WI38 (cell line): ENCODE results near the gene MPZL3.
A peak's percentile ranks its signal among the peaks of the same experiment; 100 is the strongest.
"Not testable (repeated sequence)": the region's sequence is repeated elsewhere in the genome, so short reads cannot be mapped to it uniquely, and the experiment has no call there.

ENCODE experiments used
- H3K4me3 ChIP-seq: 2 replicates; pipeline ENCODE4 v1.5.1; 2011; ENCODE audit warnings: low read depth, mild to moderate bottlenecking, control low read depth, low read length
- CTCF ChIP-seq: IDR thresholded peaks from 2 replicates; pipeline ENCODE4 v1.5.1; 2012; ENCODE audit warnings: low read depth, mild to moderate bottlenecking, control low read depth, low read length

Gene MPZL3

DNA sequence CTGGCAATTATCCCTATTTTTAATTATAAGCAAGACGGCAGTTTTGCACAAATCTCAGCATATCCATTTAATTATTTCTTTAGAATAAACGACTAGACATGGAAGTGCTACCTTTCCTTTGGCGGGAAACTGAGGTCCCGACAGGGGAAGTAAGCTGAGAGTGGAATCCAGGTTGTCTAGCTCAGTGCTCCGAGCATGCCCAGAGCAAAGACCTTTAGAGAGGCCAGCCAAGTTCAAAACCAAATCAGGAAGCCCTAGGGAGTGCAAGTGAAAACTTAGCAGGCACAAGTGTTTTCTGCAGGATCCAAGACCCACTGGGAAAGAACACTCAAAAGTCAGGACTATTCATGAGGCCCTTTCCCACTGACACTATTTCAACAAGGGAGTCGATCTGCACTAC is 53.0 kb downstream of the MPZL3 start:
- TF ChIP-seq CTCF: no peak
- no peak overlapping the region for H3K4me3 ChIP-seq

DNA sequence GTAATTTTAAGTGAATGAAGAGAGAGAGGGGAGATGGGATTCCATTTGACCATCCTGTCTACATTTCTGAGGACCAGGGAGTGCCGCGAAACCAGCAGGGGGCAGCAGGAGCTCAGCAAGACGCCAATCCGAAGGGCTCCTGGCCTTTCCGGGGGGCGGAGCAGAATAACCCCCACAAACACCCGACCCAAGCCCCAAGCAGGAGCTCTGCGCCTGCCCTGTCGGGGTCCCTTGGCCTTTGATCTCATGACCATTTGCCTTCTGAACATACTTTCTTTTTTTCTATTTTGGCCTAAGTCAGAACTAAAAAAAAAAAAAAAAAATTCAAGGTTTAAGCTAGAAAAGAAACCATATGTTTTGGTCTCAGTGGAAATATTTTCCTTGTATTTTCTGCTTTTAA is 53.8 kb downstream of the MPZL3 start:
- H3K4me3 ChIP-seq: no peak overlapping the region
- peak; percentile 79 for TF ChIP-seq CTCF

DNA sequence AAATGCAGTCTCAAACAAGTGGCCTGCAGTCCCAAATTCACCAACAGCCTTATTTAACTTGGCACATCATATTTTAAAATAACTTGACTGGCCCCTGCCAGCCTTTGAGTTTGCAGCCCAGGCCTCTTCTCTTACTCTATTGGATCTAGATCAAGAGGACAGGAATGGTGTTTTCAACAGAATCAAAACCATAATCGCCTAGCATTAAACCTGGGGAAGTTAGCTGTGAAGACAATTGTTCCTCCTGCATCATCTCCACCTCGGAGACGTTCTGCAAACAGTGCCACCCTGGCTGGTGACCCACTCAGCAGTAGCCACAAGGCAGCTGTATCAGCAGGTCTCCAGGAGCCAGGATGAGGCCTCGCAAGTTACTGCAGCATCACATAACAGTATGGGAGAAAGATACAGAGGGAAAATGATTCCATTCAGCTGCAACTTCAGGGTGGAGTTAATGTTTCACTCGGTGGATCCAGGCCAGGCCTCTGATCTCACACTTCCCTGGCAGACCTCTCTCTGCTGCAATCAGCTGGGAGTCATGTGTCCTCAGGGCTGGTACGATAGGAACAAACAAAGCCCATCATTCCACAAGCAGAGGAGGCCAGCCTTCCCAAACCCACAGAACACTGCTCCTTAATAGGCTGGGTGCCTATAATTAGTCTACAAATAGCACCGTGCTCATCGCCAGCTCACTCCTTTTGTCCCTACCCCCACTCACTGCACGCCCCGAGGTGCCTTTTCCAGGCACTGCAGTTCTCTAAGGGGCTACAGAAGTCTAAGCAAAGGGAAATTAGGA is 57.1 kb downstream of the MPZL3 start:
- no peak for TF ChIP-seq CTCF
- H3K4me3 ChIP-seq: no peak overlapping the region

GRCh38 chr11:118193910-118194566 is 58.1 kb downstream of the MPZL3 start:
- TF ChIP-seq CTCF: no peak

DNA sequence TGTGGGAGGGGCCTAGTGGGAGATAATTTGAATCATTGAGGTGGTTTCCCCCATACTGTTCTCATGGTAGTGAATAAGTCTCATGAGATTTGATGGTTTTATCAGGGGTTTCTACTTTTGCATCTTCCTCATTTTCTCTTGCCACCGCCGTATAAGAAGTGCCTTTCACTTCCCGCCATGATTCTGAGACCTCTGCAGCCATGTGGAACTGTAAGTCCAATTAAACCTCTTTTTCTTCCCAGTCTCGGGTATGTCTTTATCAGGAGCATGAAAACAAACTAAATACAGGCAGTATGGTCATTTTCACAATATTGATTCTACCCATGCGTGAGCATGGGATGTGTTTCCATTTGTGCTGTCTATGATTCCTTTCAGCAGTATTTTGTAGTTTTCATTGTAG is 59.3 kb downstream of the MPZL3 start:
- not testable (repeated sequence) for H3K4me3 ChIP-seq

More at GRCh38 chr11:118193910-118194566, 58.1 kb downstream of the MPZL3 start:
- H3K4me3 ChIP-seq: no peak overlapping the region

DNA sequence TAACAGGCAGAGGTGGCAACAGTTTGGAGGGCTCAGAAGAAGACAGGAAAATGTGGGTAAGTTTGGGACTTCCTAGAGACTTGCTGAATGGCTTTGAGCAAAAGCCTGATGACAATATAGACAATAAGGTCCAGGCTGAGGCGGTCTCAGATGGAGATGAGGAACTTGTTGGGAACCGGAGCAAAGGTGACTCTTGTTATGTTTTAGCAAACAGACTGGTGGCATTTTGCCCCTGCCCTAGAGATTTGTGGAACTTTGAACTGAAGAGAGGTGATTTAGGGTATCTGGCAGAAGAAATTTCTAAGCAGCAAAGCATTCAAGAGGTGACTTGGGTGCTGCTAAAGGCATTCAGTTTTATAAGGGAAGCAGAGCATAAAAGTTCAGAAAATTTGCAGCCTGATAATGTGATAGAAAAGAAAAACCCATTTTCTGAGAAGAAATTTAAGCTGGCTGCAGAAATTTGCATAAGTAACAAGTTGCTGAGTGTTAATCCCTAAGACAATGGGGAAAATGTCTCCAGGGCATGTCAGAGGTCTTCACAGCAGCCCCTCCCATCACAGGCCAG is 61.1 kb downstream of the MPZL3 start:
- H3K4me3 ChIP-seq: not testable (repeated sequence)

GRCh38 chr11:118186346-118187107 is 65.6 kb downstream of the MPZL3 start:
- H3K4me3 ChIP-seq: no peak overlapping the region
- no peak for TF ChIP-seq CTCF
